ENCODE data around the gene BTN2A1.

Gene BTN2A1

GRCh38 chr6:26468829-26469228 is 11.1 kb downstream of the BTN2A1 start:
- no peak for DNase-seq (ENCODE audit: low read depth)

GRCh38 chr6:26470643-26471042 is 12.9 kb downstream of the BTN2A1 start:
- DNase-seq (ENCODE audit: low read depth): no peak

GRCh38 chr6:26471970-26472369 is 14.2 kb downstream of the BTN2A1 start:
- no peak for DNase-seq (ENCODE audit: low read depth)

DNA sequence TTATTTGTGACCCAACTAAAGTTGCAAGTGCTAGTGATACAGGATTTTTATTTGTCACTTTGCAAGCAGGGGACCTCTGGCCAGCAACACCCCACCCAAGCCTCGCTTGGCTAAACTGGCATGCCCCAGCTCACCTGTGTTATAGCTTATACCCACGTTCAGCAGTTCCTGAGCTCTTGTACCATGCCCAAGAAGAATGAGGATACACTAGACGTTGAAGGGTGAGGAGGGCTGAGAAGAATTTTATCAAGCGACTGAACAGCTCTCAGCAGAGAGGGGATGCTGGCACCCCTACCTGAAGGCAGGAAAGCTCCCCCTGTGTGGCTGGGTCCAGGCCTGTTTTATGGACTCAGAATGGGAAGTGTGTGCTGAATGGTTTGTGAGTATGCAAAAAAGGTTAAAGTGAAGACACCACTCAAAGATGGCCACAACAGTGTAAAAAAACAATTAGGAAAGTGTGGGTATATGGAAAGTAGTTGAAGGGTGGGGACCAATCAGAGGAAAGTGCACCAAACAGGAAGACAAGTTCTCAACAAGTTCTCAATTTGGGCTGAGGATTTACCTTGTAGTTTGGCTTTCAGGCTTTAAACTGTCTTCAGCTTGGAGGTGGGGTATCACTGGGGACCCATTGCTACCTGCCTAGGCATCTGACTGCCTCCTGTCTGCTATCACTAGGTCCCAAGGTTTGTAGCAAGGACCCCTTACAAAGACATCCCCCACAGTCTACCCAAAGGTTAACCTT is 15.0 kb downstream of the BTN2A1 start:
- no peak for DNase-seq (ENCODE audit: low read depth)

- no peak for DNase-seq (ENCODE audit: low read depth)
These were observed 15.6 kb downstream of the BTN2A1 start for GRCh38 chr6:26473429-26473757.

DNA sequence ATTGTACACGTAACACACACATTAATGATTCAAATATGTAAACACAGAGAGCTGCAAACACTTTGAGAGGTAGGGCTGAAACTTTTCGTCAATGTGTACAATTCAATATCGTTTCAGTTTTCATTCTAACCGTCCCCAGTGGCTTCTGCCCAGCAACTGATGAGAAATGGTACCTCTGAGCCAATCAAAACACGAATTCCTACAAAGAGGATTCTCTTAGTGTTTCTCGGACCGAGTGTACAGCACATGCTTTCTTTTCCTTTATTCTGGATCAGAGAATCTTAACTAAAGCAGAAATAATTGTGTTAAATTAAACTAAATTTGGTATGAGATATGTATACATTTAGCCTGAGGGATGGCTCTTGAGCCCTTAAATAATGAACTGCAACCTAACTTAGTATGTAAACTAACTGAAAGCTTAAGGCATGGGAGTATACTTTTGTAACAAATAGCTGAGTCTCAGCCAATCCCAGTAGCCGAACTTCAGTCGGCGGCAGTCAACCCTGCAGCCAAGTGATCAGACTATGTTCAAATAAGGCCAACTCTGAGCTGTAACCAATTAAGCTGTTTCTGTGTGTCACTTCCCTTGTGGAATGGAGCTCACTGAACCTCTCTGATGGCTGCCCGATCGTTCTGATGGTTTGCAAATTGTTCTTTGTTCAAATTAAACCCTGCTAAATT is 16.1 kb downstream of the BTN2A1 start:
- peak; percentile 58 for DNase-seq (ENCODE audit: low read depth)

DNA sequence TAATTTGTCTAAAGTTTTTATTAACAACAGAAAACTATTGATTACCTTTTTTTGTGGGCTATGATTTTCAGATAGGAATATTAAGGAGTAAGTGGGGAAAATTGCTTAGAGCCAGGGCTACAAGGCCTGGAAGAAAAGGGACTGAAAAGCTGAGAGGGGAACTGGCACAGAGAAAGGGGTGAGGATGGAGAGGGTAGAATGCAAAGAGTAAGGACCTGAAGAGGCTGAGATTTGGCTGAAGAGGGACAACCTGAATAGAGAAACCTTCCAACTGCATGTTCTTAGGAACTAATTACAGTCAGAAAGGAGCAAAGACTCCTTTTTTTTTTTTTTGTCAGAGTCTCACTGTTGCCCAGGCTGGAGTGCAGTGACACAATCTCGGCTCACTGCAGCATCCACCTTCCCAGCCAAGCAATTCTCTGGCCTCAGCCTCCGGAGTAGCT is 16.7 kb downstream of the BTN2A1 start:
- no peak for DNase-seq (ENCODE audit: low read depth)

- DNase-seq (ENCODE audit: low read depth): no peak
These were observed 18.3 kb downstream of the BTN2A1 start for GRCh38 chr6:26475823-26476729.

DNA sequence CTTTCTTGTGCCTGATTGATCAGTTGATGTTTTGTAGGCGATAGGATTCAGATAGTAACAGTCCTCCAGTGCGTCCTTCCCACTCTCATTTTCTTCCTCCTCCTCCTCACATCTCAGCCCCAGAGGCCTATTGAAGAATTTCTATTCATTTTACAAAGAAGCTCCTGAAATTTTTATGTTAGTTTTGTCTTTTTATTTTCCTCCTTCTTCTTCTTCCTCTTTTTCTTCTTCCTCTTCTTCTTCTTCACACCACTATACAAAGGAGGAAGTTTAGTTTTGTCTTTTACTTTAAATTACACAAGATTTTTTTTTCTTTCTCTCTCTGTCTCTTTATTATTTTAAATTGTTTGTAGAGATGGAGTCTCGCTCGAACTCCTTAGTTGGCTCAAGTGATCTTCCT is 19.1 kb downstream of the BTN2A1 start:
- no peak for DNase-seq (ENCODE audit: low read depth)

DNA sequence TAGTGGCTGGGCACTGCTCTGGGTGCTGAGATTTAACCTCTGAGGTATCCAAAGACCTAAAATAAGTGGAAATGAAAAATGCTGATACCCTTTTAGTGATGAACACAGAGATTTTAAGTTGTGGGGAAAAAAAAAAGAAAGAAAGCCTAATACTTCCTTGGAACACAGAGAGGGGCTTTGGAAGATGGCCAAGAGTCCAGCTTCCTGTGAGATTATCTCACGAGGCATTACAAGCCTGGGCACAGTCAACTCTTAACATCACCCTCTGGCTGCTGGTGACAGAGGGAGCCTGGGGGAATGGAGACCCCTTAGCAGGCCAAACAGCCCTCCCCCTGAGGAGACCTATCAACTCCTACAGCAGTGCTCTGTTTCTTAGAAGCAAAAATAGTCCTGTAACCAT is 19.7 kb downstream of the BTN2A1 start:
- no peak for DNase-seq (ENCODE audit: low read depth)

GRCh38 chr6:26478100-26478984 is 20.6 kb downstream of the BTN2A1 start:
- DNase-seq (ENCODE audit: low read depth): no peak

- no peak for DNase-seq (ENCODE audit: low read depth)
These were observed 21.2 kb downstream of the BTN2A1 start for GRCh38 chr6:26478985-26479278.

GRCh38 chr6:26482338-26482737 is 24.6 kb downstream of the BTN2A1 start:
- no peak for DNase-seq (ENCODE audit: low read depth)

- DNase-seq (ENCODE audit: low read depth): no peak
These were observed 26.0 kb downstream of the BTN2A1 start for GRCh38 chr6:26483727-26484126.

DNA sequence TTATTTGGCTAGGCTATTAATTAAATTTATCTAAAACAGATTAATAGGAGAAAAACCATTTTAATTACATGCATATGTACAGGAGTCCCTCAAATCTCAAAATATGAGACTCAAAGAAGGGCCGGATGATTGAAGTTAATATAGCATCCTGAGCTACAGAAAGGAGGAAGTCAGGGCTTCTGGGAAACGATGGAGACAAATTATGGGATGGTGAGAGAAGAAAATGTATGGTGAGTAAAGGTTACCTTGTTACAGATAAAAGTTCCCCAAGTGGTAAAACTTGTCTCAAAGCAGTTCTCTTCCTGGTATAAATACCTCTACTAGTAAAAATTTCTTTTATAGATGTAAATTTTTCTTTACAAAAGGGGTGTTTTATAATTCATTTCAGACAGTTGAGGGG is 26.4 kb downstream of the BTN2A1 start:
- no peak for DNase-seq (ENCODE audit: low read depth)

- no peak for DNase-seq (ENCODE audit: low read depth)
These were observed 27.5 kb downstream of the BTN2A1 start for GRCh38 chr6:26485112-26485780.

DNA sequence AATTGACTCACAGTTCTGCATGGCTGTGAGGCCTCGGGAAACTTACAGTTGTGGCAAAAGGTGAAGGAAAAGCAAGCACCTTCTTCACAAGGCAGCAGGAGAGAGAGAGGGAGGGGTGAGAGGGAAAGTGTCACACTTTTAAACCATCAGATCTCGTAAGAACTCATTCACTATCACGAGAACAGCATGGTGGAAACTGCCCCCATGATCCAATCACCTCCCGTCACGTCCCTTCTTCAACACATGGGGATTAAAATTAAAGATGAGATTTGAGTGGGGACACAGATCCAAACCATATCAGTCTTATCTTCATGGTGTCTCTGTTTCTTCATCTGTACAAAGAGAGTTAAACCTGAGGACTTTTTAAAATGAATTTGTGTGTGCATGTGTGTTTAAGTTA is 28.6 kb downstream of the BTN2A1 start:
- no peak for DNase-seq (ENCODE audit: low read depth)

DNA sequence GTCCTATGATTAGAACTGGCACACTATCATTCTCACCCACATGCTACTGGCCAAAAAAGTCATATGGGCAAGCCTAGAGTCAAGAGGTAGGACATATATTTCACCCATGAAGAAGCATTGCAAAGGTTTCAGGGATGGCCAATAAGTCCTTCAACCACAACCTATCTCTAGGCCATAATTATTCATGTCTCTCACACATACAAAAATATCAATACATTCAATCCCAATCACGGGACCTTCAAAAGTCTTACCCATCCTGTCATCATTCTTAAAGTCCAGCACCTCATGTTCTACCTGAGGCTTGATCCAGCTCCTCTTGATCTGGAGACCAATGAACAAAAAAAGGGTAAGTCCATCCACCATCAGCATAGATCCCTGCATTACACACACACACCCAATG is 29.7 kb downstream of the BTN2A1 start:
- DNase-seq (ENCODE audit: low read depth): no peak

GRCh38 chr6:26489996-26490964 is 32.5 kb downstream of the BTN2A1 start:
- no peak for DNase-seq (ENCODE audit: low read depth)

DNA sequence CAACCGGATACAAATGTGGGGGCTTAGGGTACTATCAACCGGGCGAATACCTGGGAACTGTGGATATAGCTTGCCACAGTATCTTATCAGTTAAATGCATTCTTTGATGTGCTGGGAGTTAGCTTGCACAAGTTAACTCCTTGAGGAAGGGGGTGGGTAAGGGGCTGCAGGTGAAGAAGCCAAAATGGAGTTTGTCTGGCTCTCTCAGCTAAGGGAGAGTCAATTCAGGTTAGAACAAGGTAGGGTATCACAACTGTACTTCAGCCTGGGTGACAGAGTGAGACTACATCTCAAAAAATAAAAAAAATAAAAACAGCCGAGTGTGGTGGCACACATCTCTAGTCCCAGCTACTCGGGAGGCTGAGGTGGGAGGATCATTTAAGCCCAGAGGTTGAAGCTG is 33.8 kb downstream of the BTN2A1 start:
- DNase-seq (ENCODE audit: low read depth): no peak

Measured in stimulated activated CD8-positive, alpha-beta memory T cell treated with anti-CD3 and anti-CD28 coated beads, Interleukin-12 subunit alpha, Interleukin-12 subunit beta, amount 100 ng/mL, for 1 hour (primary cell).